RWPE2 (cell line): Measurements from ENCODE around the gene RIMBP2.

Experiments used
- ATAC-seq: fragments of 200-7000 bp; cut with Tn5 transposase; 3 replicates; pipeline ENCODE4 v1.9.1; 2021; ENCODE audit warnings: low read depth
- DNase-seq: peaks from one replicate; pipeline ENCODE4 v3.0.0-alpha.2; 2020; ENCODE audit warnings: low spot score
- H3K27ac ChIP-seq: fragments of 450-650 bp; 2 replicates; pipeline ENCODE4 v1.5.1; 2017; ENCODE audit warnings: mild to moderate bottlenecking; ENCODE audit not compliant: poor library complexity, severe bottlenecking
- H3K27me3 ChIP-seq: fragments of 250-450 bp; sonication (Bioruptor Pico); 2 replicates; pipeline ENCODE4 v1.5.1; 2021; ENCODE audit warnings: mild to moderate bottlenecking, moderate library complexity; ENCODE audit not compliant: insufficient read depth, poor library complexity, severe bottlenecking
- H3K36me3 ChIP-seq: fragments of 250-450 bp; sonication (Bioruptor Pico); 2 replicates; pipeline ENCODE4 v1.5.1; 2020; ENCODE audit warnings: low read depth, mild to moderate bottlenecking, moderate library complexity
- H3K4me1 ChIP-seq: fragments of 250-450 bp; sonication (Bioruptor Pico); 2 replicates; pipeline ENCODE4 v1.5.1; 2021; ENCODE audit warnings: mild to moderate bottlenecking, moderate library complexity; ENCODE audit not compliant: insufficient read depth, poor library complexity, severe bottlenecking
- H3K4me3 ChIP-seq: fragments of 250-450 bp; sonication (Bioruptor Pico); 2 replicates; pipeline ENCODE4 v1.5.1; 2021; ENCODE audit warnings: mild to moderate bottlenecking, moderate library complexity; ENCODE audit not compliant: severe bottlenecking
- H3K9me3 ChIP-seq: fragments of 250-450 bp; sonication (Bioruptor Pico); 2 replicates; pipeline ENCODE4 v1.5.1; 2021; ENCODE audit warnings: mild to moderate bottlenecking, moderate library complexity; ENCODE audit not compliant: severe bottlenecking
- CTCF ChIP-seq: fragments of 450-650 bp; IDR thresholded peaks from one replicate; pipeline ENCODE4 v1.5.1; 2017; ENCODE audit warnings: mild to moderate bottlenecking, moderate library complexity; ENCODE audit not compliant: poor library complexity, severe bottlenecking

RIMBP2 gene

DNA sequence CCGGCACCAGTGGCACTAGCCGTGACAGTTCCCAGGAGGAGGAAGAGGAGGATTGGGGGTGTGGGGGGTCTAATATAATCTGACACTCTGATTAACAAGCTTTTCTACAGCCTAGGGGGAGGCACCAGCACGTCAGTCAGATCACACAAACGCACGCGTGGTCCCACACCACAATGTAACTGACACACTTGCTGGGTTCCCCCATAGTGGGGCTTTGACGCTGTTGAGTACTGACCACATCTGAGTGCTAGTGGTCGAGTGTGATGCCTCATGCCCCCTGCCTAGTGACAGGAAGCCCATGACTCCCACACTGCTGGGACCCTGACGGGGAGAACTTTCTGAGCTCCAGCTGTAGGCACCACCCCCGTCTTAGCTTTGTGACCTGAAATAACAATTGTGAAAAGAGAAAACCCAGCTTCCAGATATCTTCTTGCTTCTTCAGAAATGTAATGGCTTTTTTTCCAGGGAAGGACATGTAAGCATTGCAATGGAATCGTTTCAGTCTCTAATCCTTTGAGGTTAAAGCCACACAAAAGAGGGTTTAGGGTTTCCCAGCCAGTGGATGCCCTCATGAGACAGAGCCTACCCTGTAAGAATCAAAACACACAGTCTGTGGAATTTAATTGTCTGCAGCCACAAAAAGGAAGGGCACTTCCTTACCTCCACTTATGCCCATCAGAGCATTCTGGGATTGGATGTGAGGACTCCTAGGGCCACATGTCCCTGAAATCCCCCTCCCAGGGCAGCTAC, 194.5 kb downstream of the RIMBP2 start:
- DNase-seq (no peak), ATAC-seq (no peak)
- Histone ChIP-seq H3K36me3 (no peaks in the 10 kb centered on the region), H3K27ac (no peak overlapping the region), H3K4me3 (no peak overlapping the region), H3K4me1 (no peaks in the 10 kb centered on the region), H3K27me3 (peaks cover 2% of the 10 kb centered on the region), H3K9me3 (no peaks in the 10 kb centered on the region)
- TF ChIP-seq CTCF: no peak

- DNase-seq (no peak), ATAC-seq (no peak)
- Histone ChIP-seq H3K4me1 (no peaks in the 10 kb centered on the region), H3K27me3 (peaks cover 2% of the 10 kb centered on the region), H3K36me3 (no peaks in the 10 kb centered on the region), H3K9me3 (no peaks in the 10 kb centered on the region), H3K27ac (no peak overlapping the region), H3K4me3 (no peak overlapping the region)
- TF ChIP-seq CTCF: no peak
These were observed 195.3 kb downstream of the RIMBP2 start for GRCh38 chr12:130520784-130521183.

DNA sequence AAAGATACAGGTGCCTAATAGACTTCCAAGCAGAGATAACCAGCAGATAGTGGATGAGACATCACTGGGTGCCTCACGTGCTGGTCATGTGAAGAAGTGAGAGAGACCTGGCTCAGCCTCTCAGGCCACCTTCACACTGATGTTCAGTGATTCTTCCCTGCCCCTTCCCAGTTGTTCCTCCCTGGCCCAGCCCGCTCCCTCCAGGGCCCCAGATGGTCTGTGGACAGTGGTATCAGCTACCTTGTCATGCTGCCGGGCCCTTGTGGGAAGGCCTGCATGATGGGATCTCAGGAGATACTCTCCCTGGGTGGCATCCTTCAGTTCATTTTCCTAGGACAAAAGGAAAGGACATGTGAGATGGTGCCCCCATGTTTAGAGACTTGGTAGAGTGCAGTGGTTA, 198.5 kb downstream of the RIMBP2 start:
- no peak for ATAC-seq
- Histone ChIP-seq H3K4me3 (no peak overlapping the region), H3K27me3 (no peaks in the 10 kb centered on the region), H3K27ac (no peak overlapping the region), H3K36me3 (no peaks in the 10 kb centered on the region), H3K4me1 (no peaks in the 10 kb centered on the region), H3K9me3 (no peaks in the 10 kb centered on the region)
- DNase-seq: no peak
- no peak for TF ChIP-seq CTCF

DNA sequence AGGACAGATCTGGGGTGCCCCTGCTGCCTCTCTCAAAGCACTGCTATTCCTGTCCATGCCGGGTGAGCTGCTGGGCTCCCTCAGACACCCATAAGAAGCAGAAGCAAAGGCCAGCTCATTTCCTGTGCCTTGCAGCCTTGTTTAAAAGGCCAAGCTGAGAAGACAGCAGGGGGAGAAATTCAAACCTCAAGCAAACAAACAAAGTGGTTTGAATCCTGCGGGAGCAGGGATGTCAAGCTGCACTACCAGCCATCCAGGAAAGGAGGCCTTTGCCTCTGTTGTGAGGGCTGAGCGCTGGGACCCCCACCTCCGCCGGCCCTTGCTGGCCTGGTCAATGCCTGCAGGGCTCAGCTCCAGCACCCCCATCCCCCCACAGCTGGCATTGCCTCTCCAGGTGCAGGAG, 201.9 kb downstream of the RIMBP2 start:
- Histone ChIP-seq H3K36me3 (no peaks in the 10 kb centered on the region), H3K4me1 (no peaks in the 10 kb centered on the region), H3K27ac (no peak overlapping the region), H3K27me3 (no peaks in the 10 kb centered on the region), H3K4me3 (no peak overlapping the region), H3K9me3 (no peaks in the 10 kb centered on the region)
- no peak for DNase-seq
- ATAC-seq: no peak
- TF ChIP-seq CTCF: no peak

DNA sequence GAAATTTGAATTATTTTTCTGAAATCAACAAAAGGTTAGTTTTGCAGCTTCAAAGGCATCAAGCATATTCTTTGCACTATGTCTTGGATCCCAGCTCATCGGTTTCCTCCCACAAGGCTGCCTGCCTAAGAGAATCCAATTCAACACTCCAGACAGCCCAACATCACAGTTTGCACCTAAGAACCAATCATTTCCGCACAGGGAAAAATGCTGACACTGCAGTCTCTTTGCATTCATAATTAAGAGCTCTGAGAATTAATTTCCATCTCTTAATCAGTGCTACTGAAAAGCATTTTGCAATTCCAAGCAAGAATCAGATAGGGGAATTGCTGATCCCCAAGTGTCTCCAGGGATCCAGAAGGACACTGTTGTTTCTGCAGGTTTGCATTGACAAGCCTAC, 202.5 kb downstream of the RIMBP2 start:
- no peaks in the 10 kb centered on the region for H3K36me3 ChIP-seq
- no peaks in the 10 kb centered on the region for H3K4me1 ChIP-seq
- DNase-seq (no peak), ATAC-seq (no peak)
- H3K27ac ChIP-seq: no peak overlapping the region
- TF ChIP-seq CTCF: no peak
- no peaks in the 10 kb centered on the region for H3K27me3 ChIP-seq
- no peaks in the 10 kb centered on the region for H3K9me3 ChIP-seq
- no peak overlapping the region for H3K4me3 ChIP-seq
